Stimulated activated CD8-positive, alpha-beta memory T cell treated with anti-CD3 and anti-CD28 coated beads, Interleukin-15, amount 100 ng/mL, for 4 hours (primary cell): ENCODE measurements around the gene ICE2.
"Not testable (repeated sequence)": the region's sequence is repeated elsewhere in the genome, so short reads cannot be mapped to it uniquely, and the experiment has no call there.

Experiments used
- DNase-seq, 2 donors: peaks; one replicate each; pipeline ENCODE4 v3.0.0-alpha.2; 2020; ENCODE audit warnings: low read depth in 2 of 2

Gene ICE2

DNA sequence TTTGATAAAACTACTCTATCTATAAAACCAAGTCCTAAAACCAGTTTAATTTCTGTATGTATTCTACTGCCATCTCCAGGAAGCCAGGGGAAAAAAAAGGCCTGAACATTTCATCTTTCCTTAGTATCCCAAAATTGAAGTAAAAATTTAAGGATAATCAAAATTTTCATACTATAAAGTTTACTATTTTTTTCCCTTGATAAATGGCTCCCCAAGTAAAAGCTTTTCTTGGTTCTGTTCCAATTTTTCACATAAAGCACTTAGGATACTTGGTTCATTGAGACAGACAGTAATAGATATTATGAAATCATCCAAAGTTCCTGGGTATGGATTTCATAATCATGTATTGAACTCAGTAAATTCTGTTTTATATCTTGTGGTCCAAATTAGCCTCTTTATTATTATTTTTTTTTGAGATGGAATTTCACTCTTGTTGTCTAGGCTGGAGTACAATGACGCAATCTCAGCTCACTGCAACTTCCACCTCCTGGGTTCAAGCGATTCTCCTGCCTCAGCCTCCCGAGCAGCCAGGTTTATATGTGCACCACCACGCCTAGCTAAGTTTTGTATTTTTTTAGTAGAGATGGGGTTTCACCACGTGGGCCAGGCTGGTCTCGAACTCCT is 34.5 kb downstream of the ICE2 start:
- no peak for DNase-seq

DNA sequence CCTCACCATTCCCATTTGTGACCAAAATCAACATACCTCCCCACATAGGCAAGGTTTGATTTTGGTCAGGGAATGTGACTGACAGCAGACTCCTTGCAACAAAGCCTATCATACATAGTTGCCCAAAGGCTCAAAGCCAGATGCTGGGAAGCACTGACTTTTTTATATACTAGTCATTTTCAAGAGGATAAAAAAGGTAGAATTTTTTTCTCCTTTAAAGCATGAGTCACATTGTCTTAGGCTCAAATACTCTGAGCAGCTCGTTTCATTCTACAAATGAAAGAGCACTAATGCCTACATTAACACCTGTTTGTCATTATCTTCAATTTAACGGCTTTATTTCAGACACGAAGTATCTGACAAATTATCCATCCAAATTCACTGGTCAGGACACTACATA is 36.2 kb downstream of the ICE2 start:
- no peak for DNase-seq

DNA sequence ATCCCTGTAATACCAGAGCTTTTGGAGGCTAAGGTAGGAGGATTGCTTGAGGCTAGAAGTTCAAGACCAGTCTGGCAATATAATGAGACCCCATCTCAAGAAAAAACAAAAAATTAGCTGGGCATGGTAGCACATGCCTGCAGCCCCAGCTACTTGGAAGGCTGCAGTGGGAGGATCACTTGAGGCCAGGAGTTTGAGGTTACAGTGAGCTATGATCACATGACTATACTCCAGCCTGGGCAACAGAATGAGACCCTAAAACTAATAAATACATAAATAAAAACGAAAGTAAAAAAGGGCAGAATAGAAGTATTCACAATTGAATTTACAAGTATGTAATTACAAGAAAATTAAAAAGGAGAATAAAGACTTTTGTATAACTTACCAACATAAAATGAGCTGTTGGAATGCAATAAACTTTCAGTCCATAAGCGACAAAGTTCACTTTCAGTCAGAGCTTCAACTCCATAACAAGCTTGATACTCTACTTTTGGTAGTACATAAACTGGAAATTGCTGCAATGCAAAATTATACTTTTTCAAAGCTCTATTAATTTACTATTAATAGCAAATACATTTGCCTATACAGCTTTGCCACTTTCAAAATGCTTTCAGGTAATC is 36.8 kb downstream of the ICE2 start:
- no peak for DNase-seq

DNA sequence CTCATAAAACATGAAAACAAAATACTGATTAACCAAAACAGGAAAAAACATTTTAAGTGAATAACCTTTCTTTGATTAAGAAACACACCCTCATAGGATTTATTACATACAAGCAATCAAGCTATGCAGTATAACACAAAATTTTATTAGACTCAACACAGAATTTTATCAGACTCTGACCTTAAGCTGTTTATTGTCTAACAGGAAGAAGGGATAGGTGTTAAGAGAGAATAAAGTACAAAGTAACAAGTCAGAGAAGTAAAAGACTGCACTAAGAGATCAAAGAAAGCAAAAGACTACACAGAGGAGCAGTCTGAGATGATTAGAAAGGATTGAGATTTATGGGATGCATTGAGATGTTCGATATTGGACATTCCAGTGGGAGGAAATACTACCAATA is 37.6 kb downstream of the ICE2 start:
- DNase-seq, result no peak

DNA sequence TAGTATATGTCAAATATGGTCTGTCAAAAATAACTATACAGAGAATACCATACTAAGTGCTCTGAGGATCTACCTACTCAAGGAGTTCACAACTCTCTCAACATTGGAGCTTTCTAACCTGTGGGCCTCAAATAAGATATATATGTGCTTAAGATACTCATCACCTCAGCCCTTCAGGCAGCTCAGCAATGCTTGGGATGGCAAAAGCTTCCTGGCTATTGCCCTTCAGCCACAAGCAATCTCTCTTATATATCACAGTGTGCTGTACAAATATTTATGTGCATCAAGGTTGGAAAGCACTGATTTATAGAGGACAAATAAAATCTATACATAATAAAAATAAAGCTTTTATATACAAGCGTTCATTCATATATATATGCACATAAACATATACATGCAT is 40.3 kb downstream of the ICE2 start:
- DNase-seq, result no peak

DNA sequence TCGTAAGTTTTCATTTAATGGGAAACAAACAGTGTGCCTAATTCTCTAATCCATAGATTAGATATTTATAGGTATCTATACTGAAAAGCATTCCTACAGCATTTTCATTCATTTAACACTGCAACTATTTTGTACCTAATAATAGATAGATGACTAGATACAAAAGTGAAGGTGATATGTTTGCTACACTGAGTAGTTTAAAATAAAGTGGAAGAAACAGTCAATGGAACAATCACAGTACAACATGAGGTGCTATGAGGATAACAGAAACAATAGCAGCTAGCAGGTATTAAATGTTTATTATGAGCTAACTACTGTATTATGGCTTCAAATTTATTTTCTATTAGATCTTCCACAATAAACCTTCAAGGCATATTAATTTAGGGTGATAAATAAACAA is 50.0 kb downstream of the ICE2 start:
- DNase-seq, result no peak

DNA sequence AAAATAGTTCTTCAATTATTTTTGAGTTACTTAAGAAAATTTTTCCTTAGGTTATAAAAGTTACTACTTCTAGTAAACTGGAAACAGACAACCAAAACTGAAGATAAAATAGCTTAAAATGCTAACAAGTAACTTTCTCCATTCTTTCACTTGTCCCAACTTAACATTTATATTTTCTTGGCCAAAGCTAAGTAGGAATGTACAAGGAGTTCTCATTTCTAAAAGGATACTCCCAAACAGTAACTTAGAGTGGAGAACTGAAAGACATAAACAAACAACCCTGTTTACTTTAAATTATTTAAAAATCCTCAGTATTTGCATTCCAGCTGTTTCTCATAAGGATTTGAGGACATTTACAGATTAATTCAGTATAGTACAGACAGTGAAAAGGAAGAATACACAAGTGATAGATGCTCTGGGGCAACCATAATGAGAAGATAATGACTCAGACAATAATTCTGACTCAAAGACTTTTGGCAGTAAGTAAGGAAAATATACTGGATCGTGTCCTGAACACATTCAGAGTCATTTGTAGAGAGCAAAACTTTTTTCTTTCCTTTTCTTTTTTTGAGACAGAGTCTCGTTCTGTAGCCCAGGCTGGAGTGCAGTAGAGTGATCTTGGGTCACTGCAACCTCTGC is 52.0 kb downstream of the ICE2 start:
- DNase-seq, result no peak

DNA sequence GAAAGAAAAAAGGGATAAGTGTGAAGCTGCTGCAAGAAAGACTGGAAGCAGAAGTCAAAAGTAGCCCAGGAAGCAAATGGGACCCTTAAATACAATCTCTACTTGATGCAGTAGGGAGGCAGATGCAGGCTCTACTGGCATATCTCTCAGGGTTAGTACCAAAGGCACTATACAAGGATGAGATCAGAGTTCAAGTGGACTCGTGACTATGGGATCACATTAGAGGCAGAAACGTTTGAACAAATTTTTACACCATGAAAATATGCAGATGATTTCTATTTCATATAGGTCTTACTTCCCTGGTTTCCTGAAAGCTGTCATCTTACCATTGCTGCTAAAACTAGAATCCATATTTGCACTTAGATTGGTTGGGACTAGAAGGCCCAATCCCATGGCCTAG is 53.5 kb downstream of the ICE2 start:
- no peak for DNase-seq

DNA sequence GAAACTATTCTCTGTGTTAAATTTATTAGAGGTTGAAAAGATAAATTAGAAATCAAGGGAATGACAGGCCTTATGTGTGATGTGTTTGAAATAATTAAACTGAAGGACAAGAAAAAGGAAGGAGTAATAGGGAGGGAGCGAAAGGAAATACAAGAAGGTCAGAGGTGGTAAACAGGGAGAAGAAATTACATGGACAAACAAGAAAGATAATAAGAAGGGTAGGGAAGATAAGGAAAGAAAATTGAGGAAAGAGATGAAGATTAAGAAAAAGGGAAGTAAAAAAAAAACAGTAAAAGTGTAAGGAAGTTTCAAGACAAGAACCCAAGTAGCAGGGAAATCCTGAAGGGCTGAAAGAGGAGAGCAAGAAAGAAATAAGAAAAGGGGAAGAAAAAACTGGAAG is 54.9 kb downstream of the ICE2 start:
- no peak for DNase-seq

DNA sequence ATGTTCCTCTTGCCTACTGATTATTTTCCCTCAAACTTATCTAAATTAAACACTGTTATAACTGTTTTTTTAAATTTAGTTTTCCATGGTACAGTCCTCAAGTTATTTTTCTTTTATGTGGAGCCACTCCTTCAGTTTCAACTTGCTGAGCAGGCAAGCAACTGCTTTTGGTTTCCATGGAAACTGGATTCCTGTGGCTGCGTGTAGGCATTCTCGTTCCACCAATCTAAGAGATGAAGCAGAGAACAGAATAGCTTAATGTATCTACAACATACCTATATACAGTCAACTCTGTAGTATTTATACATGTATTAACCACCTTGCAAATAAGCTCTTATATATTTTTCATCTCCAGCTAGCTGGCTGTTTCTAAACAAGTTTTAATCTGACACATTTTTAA is 55.4 kb downstream of the ICE2 start:
- no peak for DNase-seq

DNA sequence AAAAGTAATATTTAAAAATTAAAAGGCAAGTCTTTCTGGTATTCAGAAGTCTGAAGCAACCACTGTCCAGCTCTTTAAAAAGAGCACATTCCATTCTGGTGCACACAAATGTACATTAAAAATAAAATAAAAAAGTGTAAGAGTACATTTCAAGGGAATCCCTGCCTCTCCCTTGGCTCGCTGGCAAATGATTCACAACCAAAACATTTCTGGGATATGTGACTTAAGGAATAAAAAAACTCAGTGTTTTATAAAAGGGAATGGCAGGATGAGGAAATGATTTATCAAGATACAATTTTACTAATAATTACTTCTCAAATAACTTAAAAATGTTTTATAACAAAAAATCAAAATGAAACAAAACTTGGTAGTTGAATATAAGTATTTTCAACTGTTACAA is 57.4 kb downstream of the ICE2 start:
- DNase-seq, result no peak

DNA sequence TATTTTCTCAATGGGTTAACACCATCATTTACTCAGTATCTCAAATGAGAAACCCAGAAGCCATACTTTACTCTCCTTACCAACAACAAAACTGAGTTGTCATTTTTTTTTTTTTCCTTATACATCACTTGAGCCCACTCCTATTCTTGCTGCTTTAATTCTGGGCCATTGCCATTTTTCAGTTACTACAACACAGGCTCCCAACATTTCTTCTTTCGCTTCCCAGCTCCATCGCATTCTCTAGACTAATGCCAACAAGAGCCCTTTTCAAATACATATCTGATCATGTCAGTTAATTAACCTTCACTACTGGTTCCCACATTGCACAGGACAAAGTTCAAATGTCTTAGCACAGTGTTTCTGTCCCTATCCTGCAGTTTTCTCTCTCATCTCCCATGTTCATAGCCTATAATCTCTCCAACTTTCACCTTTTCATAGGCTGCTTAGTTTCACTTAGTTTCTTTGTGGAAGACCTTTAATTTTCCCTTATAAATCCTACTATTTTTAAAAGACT is 58.7 kb downstream of the ICE2 start:
- DNase-seq, result no peak

DNA sequence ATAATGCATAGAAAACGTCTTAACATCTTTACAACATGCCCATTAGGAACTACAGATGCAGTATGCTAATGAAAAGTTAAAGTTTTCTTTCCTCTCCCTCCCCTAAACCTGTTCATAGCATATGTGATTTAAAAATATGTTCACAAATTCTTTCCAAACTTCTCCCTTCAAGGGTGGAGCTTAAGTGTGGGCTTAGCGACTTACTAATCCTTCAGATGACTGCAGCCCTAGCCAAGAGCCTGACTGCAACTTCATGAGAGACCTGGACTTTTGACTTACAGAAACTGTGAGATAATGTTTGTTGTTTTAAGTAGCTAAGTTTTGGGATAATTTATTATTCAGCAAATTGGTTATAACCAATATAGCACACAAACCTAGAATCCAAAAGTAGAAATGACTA is 59.2 kb downstream of the ICE2 start:
- DNase-seq, result no peak

DNA sequence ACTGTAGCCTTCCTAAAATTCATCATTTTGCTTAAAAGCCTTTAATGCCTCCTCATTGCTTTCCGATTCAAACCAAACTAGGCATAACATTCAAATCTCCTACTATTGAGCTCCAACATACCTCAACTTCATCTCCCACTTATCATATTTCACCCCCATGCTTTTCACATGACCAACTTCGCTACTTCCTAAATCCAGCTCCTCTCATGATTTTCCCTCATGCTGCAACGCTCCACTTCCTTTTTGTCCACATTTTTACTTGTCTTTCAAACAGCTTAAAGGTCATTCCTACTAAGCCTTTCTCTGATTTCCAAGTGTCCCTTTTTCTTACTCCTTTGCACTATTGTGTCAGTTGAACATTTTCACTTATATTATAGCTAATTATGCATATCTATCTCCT is 60.8 kb downstream of the ICE2 start:
- no peak for DNase-seq

DNA sequence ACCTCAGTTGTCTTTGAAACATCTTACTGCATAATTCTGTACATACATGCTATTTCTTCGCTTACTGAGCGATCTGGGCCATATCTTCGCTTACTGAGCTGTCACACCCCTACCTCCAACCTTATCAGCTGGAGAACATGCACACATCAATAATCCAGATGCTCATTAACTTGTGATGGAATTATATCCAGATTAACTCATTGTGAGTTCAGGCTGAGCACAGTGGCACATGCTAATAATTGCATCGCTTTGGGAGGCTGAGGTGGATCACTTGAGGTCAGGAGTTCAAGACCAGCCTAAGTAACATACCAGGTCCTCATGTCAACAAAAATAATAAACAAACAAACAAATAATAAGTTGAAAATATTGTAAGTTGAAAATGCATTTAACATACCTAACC is 61.8 kb downstream of the ICE2 start:
- DNase-seq, result no peak

DNA sequence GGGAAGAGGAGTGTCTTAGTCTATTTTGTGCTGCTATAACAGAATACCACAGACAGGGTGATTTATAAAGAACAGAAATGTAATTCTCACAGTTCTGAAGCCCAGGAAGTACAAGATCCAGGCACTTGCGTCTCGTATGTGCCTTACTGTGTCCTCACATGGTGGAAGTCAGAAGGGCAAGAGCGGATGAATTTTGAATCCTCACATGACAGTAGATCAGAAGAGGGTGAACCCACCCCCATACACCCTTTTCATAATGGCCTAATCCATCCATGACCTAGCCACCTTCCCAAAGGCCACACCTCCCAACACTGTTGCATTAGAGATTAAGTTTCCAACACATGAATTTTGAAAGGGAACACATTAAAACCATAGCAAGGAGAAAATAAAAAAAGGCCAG is 62.5 kb downstream of the ICE2 start:
- DNase-seq, result no peak

DNA sequence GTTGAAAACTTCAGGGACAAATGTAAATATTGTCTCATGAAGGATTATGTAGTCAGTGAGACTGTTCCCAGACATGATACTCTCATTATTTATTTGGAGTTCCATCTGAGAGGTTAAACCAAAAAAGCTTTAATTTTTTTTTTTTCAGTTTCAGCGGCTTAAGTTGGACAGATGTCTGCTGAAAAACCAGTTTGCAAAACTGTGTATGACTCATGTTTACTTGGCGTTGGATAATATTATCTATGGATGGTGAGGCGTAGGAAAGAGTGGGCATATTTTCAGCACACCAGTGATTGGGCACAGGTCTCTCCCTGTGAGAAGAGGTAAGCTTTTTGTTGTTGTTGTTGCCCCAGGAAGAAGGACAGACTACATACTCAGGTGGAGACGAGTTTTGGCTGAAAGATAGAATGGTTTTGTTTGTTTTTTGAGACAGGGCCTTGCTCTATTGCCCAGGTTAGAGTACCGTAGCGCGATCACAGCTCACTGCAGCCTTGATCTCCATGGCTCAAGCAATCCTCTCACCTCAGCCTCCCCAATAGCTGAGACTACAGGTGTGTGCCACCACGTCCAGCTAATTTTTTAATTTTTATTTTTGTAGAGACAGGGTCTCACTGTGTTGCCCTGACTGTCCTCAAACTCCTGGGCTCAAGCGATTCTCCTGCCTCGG is 64.8 kb downstream of the ICE2 start:
- no peak for DNase-seq

DNA sequence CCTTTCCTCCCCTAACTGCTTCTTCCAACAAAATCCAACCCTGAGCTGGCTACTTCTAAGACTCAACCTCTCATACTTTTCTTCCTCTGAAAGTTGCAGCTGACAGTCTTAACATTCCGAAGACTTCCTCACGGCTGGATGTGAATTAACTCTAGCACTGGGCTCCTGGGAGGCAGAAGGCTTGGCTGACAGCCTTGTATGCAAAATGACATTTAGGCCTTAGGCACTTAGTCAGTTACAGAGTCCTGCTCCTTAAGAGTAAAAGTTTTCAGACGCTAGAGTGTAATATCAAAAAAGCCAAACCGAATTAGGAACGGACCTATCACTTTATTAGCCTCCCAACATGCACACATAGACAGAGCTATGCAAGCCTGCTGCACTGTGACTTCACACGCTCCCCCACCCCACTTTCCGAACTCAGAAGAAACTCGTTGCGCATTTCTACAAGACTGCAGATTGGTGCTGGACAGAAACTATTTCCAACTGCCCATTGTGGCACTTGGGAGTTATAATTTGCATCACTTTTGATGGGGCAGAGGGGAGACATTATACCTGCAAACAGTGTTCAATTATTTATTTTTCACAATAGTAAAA is 65.6 kb downstream of the ICE2 start:
- DNase-seq, result no peak

DNA sequence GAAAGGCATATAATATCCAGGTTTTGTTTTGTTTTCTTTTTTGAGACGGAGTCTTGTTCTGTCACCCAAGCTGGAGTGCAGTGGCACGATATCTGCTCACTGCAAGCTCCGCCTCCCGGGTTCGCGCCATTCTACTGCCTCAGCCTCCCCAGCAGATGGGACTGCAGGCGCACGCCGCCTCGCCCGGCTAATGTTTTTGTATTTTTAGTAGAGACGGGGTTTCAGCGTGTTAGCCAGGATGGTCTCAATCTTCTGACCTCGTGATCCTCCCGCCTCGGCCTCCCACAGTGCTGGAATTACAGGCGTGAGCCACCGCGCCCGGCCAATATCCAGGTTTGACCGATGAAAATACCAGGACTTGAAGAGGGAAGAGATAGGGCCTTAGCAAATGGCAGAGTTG is 66.1 kb downstream of the ICE2 start:
- not testable (repeated sequence) for DNase-seq

DNA sequence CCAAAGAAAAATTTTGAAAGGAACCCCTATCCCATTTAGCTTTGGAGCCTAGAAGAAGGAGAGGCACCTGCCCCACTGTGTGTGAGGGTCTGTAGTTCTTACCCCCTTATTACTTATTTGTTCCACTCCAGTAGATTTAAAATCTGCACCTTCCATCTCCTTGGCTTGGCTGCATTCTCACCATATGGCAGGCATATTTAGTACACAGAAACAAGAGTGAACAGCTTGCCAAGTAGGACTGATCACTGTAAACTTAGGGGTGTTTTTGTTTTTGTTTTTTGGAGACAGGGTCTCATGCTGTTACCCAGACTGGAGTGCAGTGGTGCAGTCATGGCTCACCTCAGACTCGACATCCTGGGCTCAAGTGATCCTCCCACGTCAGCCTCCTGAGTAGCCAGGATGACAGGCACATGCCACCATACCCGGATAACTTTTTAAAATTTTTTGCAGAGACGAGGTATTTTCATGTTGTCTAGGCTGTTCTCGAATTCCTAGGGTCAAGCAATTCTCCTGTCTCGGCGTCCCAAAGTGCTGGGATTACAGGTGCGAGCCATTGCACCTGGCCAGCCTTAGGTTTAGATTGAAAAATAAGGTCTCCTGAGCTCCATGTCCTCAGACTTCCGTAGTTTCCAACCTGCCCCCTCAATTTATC is 67.0 kb downstream of the ICE2 start:
- DNase-seq, result no peak

DNA sequence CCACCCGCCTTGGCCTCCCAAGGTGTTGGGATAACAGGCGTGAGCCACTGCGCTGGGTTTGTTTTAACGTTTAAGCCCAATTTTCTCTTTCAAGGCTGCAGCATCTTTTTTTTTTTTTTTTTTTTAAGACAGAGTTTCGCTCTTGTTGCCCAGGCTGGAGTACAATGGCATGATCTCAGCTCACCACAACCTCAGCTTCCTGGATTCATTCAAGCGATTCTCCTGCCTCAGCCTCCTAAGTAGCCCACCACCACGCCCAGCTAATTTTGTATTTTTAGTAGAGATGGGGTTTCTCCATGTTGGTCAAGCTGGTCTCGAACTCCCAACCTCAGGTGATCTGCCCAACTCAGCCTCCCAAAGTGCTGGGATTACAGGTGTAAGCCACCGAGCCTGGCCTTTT is 68.6 kb downstream of the ICE2 start:
- DNase-seq, result not testable (repeated sequence)

DNA sequence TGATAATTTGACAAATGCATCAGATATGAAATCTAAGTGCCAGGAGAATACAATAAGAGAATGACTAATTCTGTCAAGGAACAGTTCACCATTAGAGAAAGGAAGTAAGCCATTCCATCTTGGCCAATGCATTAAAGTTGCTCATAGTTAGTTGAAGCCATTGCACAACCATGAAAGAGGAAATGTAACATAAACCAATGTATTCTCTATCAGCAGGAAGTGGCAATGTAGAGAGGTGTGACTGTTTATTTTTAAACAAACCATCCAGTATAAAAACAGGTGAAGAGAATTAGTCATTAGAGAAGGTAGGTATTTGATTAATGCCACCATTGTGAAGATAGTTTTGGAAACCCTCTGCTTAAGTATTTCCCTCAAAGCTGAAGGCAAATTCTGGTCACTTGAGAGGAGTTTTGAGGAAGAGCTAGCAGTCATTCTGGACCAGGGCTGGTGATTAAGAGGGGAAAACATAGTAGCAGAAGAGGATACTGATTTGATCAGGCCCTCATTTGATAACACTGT is 70.4 kb downstream of the ICE2 start:
- no peak for DNase-seq
